Measurements from ENCODE around the gene ZNF672.

The ZNF672 gene

GRCh38 chr1:248860007-248860406 lies 22.0 kb downstream of the ZNF672 start:
- TF ChIP-seq CTCF (IDR thresholded peaks at IDR 0.05; ENCODE audit: control insufficient read depth, extremely low read depth, insufficient read depth), result no peak
- DNase-seq (ENCODE audit: low read depth), result no peak
- peak overlapping the region; percentile 84 for H3K4me3 ChIP-seq (ENCODE audit: low read depth, low read length)

GRCh38 chr1:248861616-248862015 lies 23.6 kb downstream of the ZNF672 start:
- TF ChIP-seq CTCF (IDR thresholded peaks at IDR 0.05; ENCODE audit: control insufficient read depth, extremely low read depth, insufficient read depth), result no peak
- no peak for DNase-seq (ENCODE audit: low read depth)

GRCh38 chr1:248862695-248862997 lies 24.6 kb downstream of the ZNF672 start:
- no peak for DNase-seq (ENCODE audit: low read depth)
- peak overlapping the region; percentile 52 for H3K4me3 ChIP-seq (ENCODE audit: low read depth, low read length)
- TF ChIP-seq CTCF (IDR thresholded peaks at IDR 0.05; ENCODE audit: control insufficient read depth, extremely low read depth, insufficient read depth), result no peak

More at GRCh38 chr1:248861616-248862015, 23.6 kb downstream of the ZNF672 start:
- no peak overlapping the region for H3K4me3 ChIP-seq (ENCODE audit: low read depth, low read length)

GRCh38 chr1:248862998-248863881 lies 25.2 kb downstream of the ZNF672 start:
- DNase-seq (ENCODE audit: low read depth), result no peak
- peak overlapping the region; percentile 52 for H3K4me3 ChIP-seq (ENCODE audit: low read depth, low read length)
- no peak for TF ChIP-seq CTCF (IDR thresholded peaks at IDR 0.05; ENCODE audit: control insufficient read depth, extremely low read depth, insufficient read depth)

GRCh38 chr1:248871837-248872401 lies 33.9 kb downstream of the ZNF672 start:
- peak overlapping the region; percentile 58 for H3K4me3 ChIP-seq (ENCODE audit: low read depth, low read length)
- DNase-seq (ENCODE audit: low read depth), result no peak
- no peak for TF ChIP-seq CTCF (IDR thresholded peaks at IDR 0.05; ENCODE audit: control insufficient read depth, extremely low read depth, insufficient read depth)

- no peak for TF ChIP-seq CTCF (IDR thresholded peaks at IDR 0.05; ENCODE audit: control insufficient read depth, extremely low read depth, insufficient read depth)
- H3K4me3 ChIP-seq (ENCODE audit: low read depth, low read length), result peak overlapping the region; percentile 58
- DNase-seq (ENCODE audit: low read depth), result no peak
Observed at GRCh38 chr1:248872752-248873408, 34.9 kb downstream of the ZNF672 start.

All from LNCaP clone FGC (cell line).